Nephron progenitor cell (in vitro differentiated cells): ENCODE data around the gene PRKRA.

Experiments
- DNase-seq: peaks from one replicate; pipeline ENCODE4 v3.0.0; 2021
- H3K27ac Mint-ChIP-seq: 2 replicates; pipeline ENCODE4 v1.8.0; 2021; ENCODE audit warnings: mild to moderate bottlenecking, moderate library complexity, mixed read lengths
- H3K27me3 Mint-ChIP-seq: 2 replicates; pipeline ENCODE4 v1.8.0; 2021; ENCODE audit warnings: mild to moderate bottlenecking, low read depth, mixed read lengths; ENCODE audit not compliant: poor library complexity
- H3K36me3 Mint-ChIP-seq: 2 replicates; pipeline ENCODE4 v1.8.0; 2021; ENCODE audit warnings: low read depth, mixed read lengths
- H3K4me1 Mint-ChIP-seq: 2 replicates; pipeline ENCODE4 v1.8.0; 2021; ENCODE audit warnings: mixed read lengths
- H3K4me3 Mint-ChIP-seq: 2 replicates; pipeline ENCODE4 v1.8.0; 2021; ENCODE audit warnings: mild to moderate bottlenecking, moderate library complexity, mixed read lengths
- H3K9me3 Mint-ChIP-seq: 2 replicates; pipeline ENCODE4 v1.8.0; 2021; ENCODE audit warnings: mild to moderate bottlenecking, moderate library complexity, mixed read lengths
- TF ChIP-seq, protein P1 (sequence below): fragments of 200-600 bp; sonication (generic); IDR thresholded peaks from 2 replicates; pipeline ENCODE4 v1.5.0; 2021; ENCODE audit warnings: antibody characterized with exemption

Gene PRKRA

DNA sequence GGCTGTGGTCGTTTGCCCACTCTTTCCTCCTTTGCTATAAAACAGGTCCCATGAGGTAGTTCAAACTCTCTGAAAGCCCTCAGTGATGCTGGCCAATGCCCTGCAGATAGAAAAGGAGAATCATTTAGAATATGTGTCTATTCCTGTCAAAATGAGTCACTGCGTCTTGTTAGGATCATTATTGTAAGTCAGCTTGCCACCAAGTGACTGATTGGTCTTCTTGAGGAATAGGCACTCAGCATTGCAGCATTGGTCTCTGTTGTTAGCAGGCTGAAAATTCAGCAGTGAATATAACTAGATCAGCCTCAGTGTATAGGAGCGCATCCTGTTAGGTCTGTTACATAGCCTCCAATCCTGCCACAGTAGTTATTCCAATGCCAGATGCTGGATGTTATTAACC is 28.9 kb downstream of the PRKRA start:
- Mint-ChIP-seq H3K4me1 (peaks cover 21% of the 10 kb centered on the region), H3K27me3 (no peaks in the 10 kb centered on the region), H3K4me3 (no peak overlapping the region), H3K9me3 (peaks cover 34% of the 10 kb centered on the region), H3K27ac (no peak overlapping the region), H3K36me3 (peaks cover 78% of the 10 kb centered on the region)
- TF ChIP-seq, protein P1, sequence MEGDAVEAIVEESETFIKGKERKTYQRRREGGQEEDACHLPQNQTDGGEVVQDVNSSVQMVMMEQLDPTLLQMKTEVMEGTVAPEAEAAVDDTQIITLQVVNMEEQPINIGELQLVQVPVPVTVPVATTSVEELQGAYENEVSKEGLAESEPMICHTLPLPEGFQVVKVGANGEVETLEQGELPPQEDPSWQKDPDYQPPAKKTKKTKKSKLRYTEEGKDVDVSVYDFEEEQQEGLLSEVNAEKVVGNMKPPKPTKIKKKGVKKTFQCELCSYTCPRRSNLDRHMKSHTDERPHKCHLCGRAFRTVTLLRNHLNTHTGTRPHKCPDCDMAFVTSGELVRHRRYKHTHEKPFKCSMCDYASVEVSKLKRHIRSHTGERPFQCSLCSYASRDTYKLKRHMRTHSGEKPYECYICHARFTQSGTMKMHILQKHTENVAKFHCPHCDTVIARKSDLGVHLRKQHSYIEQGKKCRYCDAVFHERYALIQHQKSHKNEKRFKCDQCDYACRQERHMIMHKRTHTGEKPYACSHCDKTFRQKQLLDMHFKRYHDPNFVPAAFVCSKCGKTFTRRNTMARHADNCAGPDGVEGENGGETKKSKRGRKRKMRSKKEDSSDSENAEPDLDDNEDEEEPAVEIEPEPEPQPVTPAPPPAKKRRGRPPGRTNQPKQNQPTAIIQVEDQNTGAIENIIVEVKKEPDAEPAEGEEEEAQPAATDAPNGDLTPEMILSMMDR = no peak
- no peak for DNase-seq

DNA sequence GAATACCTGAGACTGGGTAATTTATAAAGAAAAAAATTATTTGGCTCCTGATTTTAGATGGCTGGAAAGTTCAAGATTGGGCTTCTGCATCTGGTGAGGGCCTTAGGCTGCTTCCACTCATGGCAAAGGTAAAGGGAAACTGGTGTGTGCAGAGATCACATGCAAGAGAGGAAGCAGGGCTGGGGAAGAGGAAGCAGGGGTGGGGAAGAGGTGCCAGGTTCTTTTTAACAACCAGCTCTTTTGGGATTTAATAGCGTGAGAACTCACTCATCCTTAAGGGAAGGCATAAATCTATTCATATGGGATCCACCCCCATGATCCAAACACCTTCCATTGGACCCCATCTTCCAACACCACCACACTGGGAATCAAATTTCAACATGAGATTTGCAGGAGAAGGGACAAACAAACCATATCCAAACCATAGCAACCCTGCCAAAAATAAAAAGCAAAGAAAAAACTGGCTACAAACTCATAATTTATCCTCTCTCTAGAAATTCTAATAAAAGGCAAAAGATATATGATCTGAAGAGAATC is 30.4 kb downstream of the PRKRA start:
- no peaks in the 10 kb centered on the region for H3K27me3 Mint-ChIP-seq
- peaks cover 34% of the 10 kb centered on the region for H3K4me1 Mint-ChIP-seq
- no peak for DNase-seq
- peak overlapping the region; percentile 57 for H3K27ac Mint-ChIP-seq
- peak overlapping the region; percentile 21 for H3K4me3 Mint-ChIP-seq
- TF ChIP-seq, protein P1 = no peak
- peaks cover 20% of the 10 kb centered on the region for H3K9me3 Mint-ChIP-seq
- H3K36me3 Mint-ChIP-seq = peaks cover 68% of the 10 kb centered on the region

DNA sequence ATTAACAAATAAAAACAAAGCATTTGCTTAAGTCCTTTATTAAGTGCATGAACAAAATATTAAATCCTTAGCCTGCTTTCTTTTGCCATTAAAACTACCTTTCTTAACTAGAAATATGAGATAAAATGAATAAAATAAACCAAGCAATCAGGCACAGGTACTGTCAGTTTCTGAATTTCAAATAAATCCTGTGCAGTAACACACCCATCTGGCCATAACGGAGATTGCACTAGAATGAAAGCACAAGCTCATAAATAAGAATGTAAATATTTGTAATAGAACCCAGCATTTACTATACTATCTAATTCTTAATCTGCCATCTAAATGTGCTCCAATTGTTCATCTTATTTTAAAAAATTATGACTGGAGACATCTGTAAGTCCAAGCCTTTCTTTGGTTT is 31.9 kb downstream of the PRKRA start:
- DNase-seq = no peak
- no peaks in the 10 kb centered on the region for H3K27me3 Mint-ChIP-seq
- H3K4me3 Mint-ChIP-seq = no peak overlapping the region
- H3K36me3 Mint-ChIP-seq = peaks cover 53% of the 10 kb centered on the region
- H3K27ac Mint-ChIP-seq = no peak overlapping the region
- TF ChIP-seq, protein P1 = no peak
- H3K9me3 Mint-ChIP-seq = peaks cover 6% of the 10 kb centered on the region
- peaks cover 48% of the 10 kb centered on the region for H3K4me1 Mint-ChIP-seq

GRCh38 chr2:178418426-178418825 is 32.5 kb downstream of the PRKRA start:
- no peak for DNase-seq
- H3K4me1 Mint-ChIP-seq = peaks cover 53% of the 10 kb centered on the region
- no peak overlapping the region for H3K27ac Mint-ChIP-seq
- no peaks in the 10 kb centered on the region for H3K27me3 Mint-ChIP-seq
- no peak overlapping the region for H3K4me3 Mint-ChIP-seq
- H3K36me3 Mint-ChIP-seq = peaks cover 47% of the 10 kb centered on the region
- TF ChIP-seq, protein P1 = no peak
- peaks cover under 1% of the 10 kb centered on the region for H3K9me3 Mint-ChIP-seq

DNA sequence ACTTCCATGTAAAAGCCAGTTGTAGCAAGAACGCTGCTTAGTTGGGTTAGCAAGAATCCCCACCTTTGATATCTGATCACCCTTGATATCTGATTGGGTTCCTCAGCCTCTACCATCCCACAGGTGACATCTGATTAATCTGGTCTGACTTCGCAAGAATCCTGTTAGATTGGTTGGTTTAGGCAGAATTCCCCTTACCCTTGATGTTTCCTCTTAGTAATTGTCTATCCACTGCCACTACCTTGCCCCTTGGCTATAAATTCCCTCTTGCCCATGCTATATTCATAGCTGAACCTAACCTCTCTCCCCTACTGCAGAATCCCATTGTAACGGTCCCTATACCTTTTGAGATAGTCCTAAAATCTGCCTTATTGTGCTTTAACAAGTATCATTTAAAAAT is 33.1 kb downstream of the PRKRA start:
- Mint-ChIP-seq H3K36me3 (peaks cover 41% of the 10 kb centered on the region), H3K27me3 (no peaks in the 10 kb centered on the region), H3K4me1 (peaks cover 56% of the 10 kb centered on the region), H3K27ac (no peak overlapping the region), H3K9me3 (no peaks in the 10 kb centered on the region), H3K4me3 (no peak overlapping the region)
- TF ChIP-seq, protein P1 = no peak
- no peak for DNase-seq

- Mint-ChIP-seq H3K4me1 (peaks cover 54% of the 10 kb centered on the region), H3K4me3 (no peak overlapping the region), H3K27ac (no peak overlapping the region), H3K27me3 (no peaks in the 10 kb centered on the region), H3K36me3 (peaks cover 23% of the 10 kb centered on the region), H3K9me3 (no peaks in the 10 kb centered on the region)
- DNase-seq = no peak
- TF ChIP-seq, protein P1 = no peak
These were observed 35.0 kb downstream of the PRKRA start for GRCh38 chr2:178415979-178416378.
